Naive B cell (primary cell): Measurements from ENCODE around the gene SH3RF3. TPM values are rescaled to one million over a fixed set of nuclear protein-coding genes. Genes with fewer than 3 reads are reported as not detected.

Experiments
- ATAC-seq, 2 donors: fragments of 150-1000 bp; cut with Tn5 transposase; 2 replicates each; pipeline ENCODE4 v1.10.0; 2021; ENCODE audit warnings: low read depth in 2 of 2, mild to moderate bottlenecking in 2 of 2, moderate library complexity in 2 of 2
- DNase-seq: peaks from one replicate; pipeline ENCODE4 v3.0.0; 2022
- H3K27ac Mint-ChIP-seq, 6 donors: one replicate each; pipeline ENCODE4 v1.8.0; 2020 to 2022; ENCODE audit warnings: mild to moderate bottlenecking in 6 of 6, mixed read lengths in 6 of 6, moderate library complexity in 5 of 6, inconsistent platforms in 2 of 6
- H3K27me3 Mint-ChIP-seq, 3 donors: one replicate each; pipeline ENCODE4 v1.8.0; 2021 to 2022; ENCODE audit warnings: mixed read lengths in 3 of 3, mild to moderate bottlenecking in 1 of 3
- H3K36me3 Mint-ChIP-seq, 2 donors: one replicate each; pipeline ENCODE4 v1.8.0; 2020 to 2022; ENCODE audit warnings: mixed read lengths in 2 of 2, inconsistent platforms in 1 of 2, mild to moderate bottlenecking in 1 of 2
- H3K4me1 Mint-ChIP-seq, 3 donors: one replicate each; pipeline ENCODE4 v1.8.0; 2020 to 2022; ENCODE audit warnings: mixed read lengths in 3 of 3, inconsistent platforms in 1 of 3, mild to moderate bottlenecking in 1 of 3, moderate library complexity in 1 of 3
- H3K4me3 Mint-ChIP-seq, 8 donors: one replicate each; pipeline ENCODE4 v1.8.0; 2020 to 2022; ENCODE audit warnings: mild to moderate bottlenecking in 8 of 8, mixed read lengths in 8 of 8, moderate library complexity in 8 of 8, inconsistent platforms in 2 of 8
- H3K9me3 Mint-ChIP-seq, 7 donors: one replicate each; pipeline ENCODE4 v1.8.0; 2020 to 2022; ENCODE audit warnings: mixed read lengths in 7 of 7, mild to moderate bottlenecking in 5 of 7, inconsistent platforms in 2 of 7, moderate library complexity in 1 of 7
- polyA plus RNA-seq, 6 donors: library from polyadenylated mRNA; unstranded; fragments of 300-500 nt; fragmentation: Illumina TruSeq; gene quantifications; one replicate each; pipeline ENCODE4 v1.2.3, GENCODE V29; 2021; ENCODE audit warnings: low read depth in 6 of 6

SH3RF3 gene
- polyA plus RNA-seq: under 1 TPM in 5 of 6 donors, not detected in 1; 0.05 to 0.76 (median 0.64) TPM

- Mint-ChIP-seq H3K4me1 (peaks cover 6 to 20% (median 18%) of the 10 kb centered on the region in 3 donors), H3K36me3 (no peaks in the 10 kb centered on the region), H3K27me3 (peaks cover 6 to 41% (median 18%) of the 10 kb centered on the region in 3 donors), H3K4me3 (peak within 1 kb of the TSS; percentile 86 to 99 (median 94)), H3K9me3 (no peaks in the 10 kb centered on the region), H3K27ac (peak within 1 kb of the TSS in 2 of 6 donors; percentile 54 to 74)
- DNase-seq (peak; percentile 42), ATAC-seq (peak; percentile 27 to 28)
These were observed at the start of gene SH3RF3 for GRCh38 chr2:109128616-109129355. TSS of gene SH3RF3 (plus strand) at chr2:109129205.

GRCh38 chr2:109079590-109079989 is 49.4 kb upstream of the SH3RF3 start:
- Mint-ChIP-seq H3K36me3 (no peaks in the 10 kb centered on the region), H3K4me3 (no peak overlapping the region), H3K9me3 (peaks cover 0 to 3% (median 0%) of the 10 kb centered on the region in 7 donors), H3K27me3 (peaks cover 0 to 17% (median 7%) of the 10 kb centered on the region in 3 donors), H3K4me1 (no peaks in the 10 kb centered on the region), H3K27ac (peak overlapping the region in 1 of 6 donors; percentile 8)
- ATAC-seq: no peak
- DNase-seq: no peak

- DNase-seq (no peak), ATAC-seq (no peak)
- no peaks in the 10 kb centered on the region for H3K4me1 Mint-ChIP-seq
- H3K9me3 Mint-ChIP-seq: peaks cover 0 to 3% (median 0%) of the 10 kb centered on the region in 7 donors
- H3K27me3 Mint-ChIP-seq: peaks cover 0 to 17% (median 7%) of the 10 kb centered on the region in 3 donors
- H3K27ac Mint-ChIP-seq: no peak overlapping the region
- H3K36me3 Mint-ChIP-seq: no peaks in the 10 kb centered on the region
- no peak overlapping the region for H3K4me3 Mint-ChIP-seq
These were observed 48.9 kb upstream of the SH3RF3 start for GRCh38 chr2:109080109-109080508.

GRCh38 chr2:109080757-109081156 is 48.2 kb upstream of the SH3RF3 start:
- Mint-ChIP-seq H3K4me1 (no peaks in the 10 kb centered on the region), H3K36me3 (no peaks in the 10 kb centered on the region), H3K27me3 (peaks cover 0 to 17% (median 7%) of the 10 kb centered on the region in 3 donors), H3K4me3 (peak overlapping the region in 1 of 8 donors; percentile 45), H3K27ac (no peak overlapping the region), H3K9me3 (peaks cover 0 to 3% (median 0%) of the 10 kb centered on the region in 7 donors)
- ATAC-seq (no peak), DNase-seq (no peak)

- H3K27ac Mint-ChIP-seq: no peak overlapping the region
- DNase-seq (no peak), ATAC-seq (no peak)
- H3K27me3 Mint-ChIP-seq: peaks cover 0 to 17% (median 7%) of the 10 kb centered on the region in 3 donors
- H3K4me1 Mint-ChIP-seq: no peaks in the 10 kb centered on the region
- no peaks in the 10 kb centered on the region for H3K36me3 Mint-ChIP-seq
- H3K9me3 Mint-ChIP-seq: peaks cover 0 to 6% (median 2%) of the 10 kb centered on the region in 7 donors
- H3K4me3 Mint-ChIP-seq: no peak overlapping the region
These were observed 47.6 kb upstream of the SH3RF3 start for GRCh38 chr2:109081374-109081773.

GRCh38 chr2:109083771-109084170 is 45.2 kb upstream of the SH3RF3 start:
- Mint-ChIP-seq H3K27ac (no peak overlapping the region), H3K36me3 (peaks cover 0 to 3% of the 10 kb centered on the region in 2 donors), H3K4me3 (no peak overlapping the region), H3K9me3 (peaks cover 0 to 6% (median 2%) of the 10 kb centered on the region in 7 donors), H3K27me3 (peaks cover 7 to 26% (median 11%) of the 10 kb centered on the region in 3 donors), H3K4me1 (no peaks in the 10 kb centered on the region)
- DNase-seq (no peak), ATAC-seq (no peak)

GRCh38 chr2:109084341-109084740 is 44.7 kb upstream of the SH3RF3 start:
- no peaks in the 10 kb centered on the region for H3K4me1 Mint-ChIP-seq
- DNase-seq: no peak
- peak overlapping the region in 1 of 8 donors; percentile 42 for H3K4me3 Mint-ChIP-seq
- H3K27me3 Mint-ChIP-seq: peaks cover 7 to 26% (median 11%) of the 10 kb centered on the region in 3 donors
- peaks cover 0 to 6% (median 4%) of the 10 kb centered on the region in 7 donors for H3K9me3 Mint-ChIP-seq
- no peak overlapping the region for H3K27ac Mint-ChIP-seq
- peaks cover 0 to 7% of the 10 kb centered on the region in 2 donors for H3K36me3 Mint-ChIP-seq
- ATAC-seq: no peak

- DNase-seq (no peak), ATAC-seq (no peak)
- peaks cover 0 to 8% (median 5%) of the 10 kb centered on the region in 7 donors for H3K9me3 Mint-ChIP-seq
- H3K4me3 Mint-ChIP-seq: no peak overlapping the region
- peaks cover 0 to 7% of the 10 kb centered on the region in 2 donors for H3K36me3 Mint-ChIP-seq
- H3K27ac Mint-ChIP-seq: no peak overlapping the region
- H3K4me1 Mint-ChIP-seq: no peaks in the 10 kb centered on the region
- peaks cover 7 to 17% (median 14%) of the 10 kb centered on the region in 3 donors for H3K27me3 Mint-ChIP-seq
These were observed 42.9 kb upstream of the SH3RF3 start for GRCh38 chr2:109085912-109086742.

- H3K4me1 Mint-ChIP-seq: no peaks in the 10 kb centered on the region
- peaks cover 0 to 7% of the 10 kb centered on the region in 2 donors for H3K36me3 Mint-ChIP-seq
- peaks cover 0 to 8% (median 5%) of the 10 kb centered on the region in 7 donors for H3K9me3 Mint-ChIP-seq
- DNase-seq: no peak
- no peak for ATAC-seq
- no peak overlapping the region for H3K27ac Mint-ChIP-seq
- no peak overlapping the region for H3K4me3 Mint-ChIP-seq
- H3K27me3 Mint-ChIP-seq: peaks cover 7 to 21% (median 19%) of the 10 kb centered on the region in 3 donors
These were observed 42.3 kb upstream of the SH3RF3 start for GRCh38 chr2:109086743-109087020.

- peaks cover 0 to 8% (median 5%) of the 10 kb centered on the region in 7 donors for H3K9me3 Mint-ChIP-seq
- ATAC-seq: no peak
- H3K27ac Mint-ChIP-seq: peak overlapping the region in 1 of 6 donors; percentile 79
- no peak overlapping the region for H3K4me3 Mint-ChIP-seq
- peaks cover 0 to 7% of the 10 kb centered on the region in 2 donors for H3K36me3 Mint-ChIP-seq
- no peaks in the 10 kb centered on the region for H3K4me1 Mint-ChIP-seq
- H3K27me3 Mint-ChIP-seq: peaks cover 7 to 25% (median 23%) of the 10 kb centered on the region in 3 donors
- no peak for DNase-seq
These were observed 41.8 kb upstream of the SH3RF3 start for GRCh38 chr2:109087055-109087663.

GRCh38 chr2:109089602-109090300 is 39.3 kb upstream of the SH3RF3 start:
- H3K27ac Mint-ChIP-seq: no peak overlapping the region
- peaks cover 0 to 7% of the 10 kb centered on the region in 2 donors for H3K36me3 Mint-ChIP-seq
- no peak for ATAC-seq
- no peaks in the 10 kb centered on the region for H3K4me1 Mint-ChIP-seq
- no peak overlapping the region for H3K4me3 Mint-ChIP-seq
- DNase-seq: no peak
- peaks cover 4 to 28% (median 16%) of the 10 kb centered on the region in 7 donors for H3K9me3 Mint-ChIP-seq
- H3K27me3 Mint-ChIP-seq: peaks cover 13 to 16% (median 16%) of the 10 kb centered on the region in 3 donors

- Mint-ChIP-seq H3K4me1 (no peaks in the 10 kb centered on the region), H3K27me3 (peaks cover 13 to 16% (median 16%) of the 10 kb centered on the region in 3 donors), H3K36me3 (peaks cover 0 to 7% of the 10 kb centered on the region in 2 donors), H3K27ac (no peak overlapping the region), H3K9me3 (peaks cover 4 to 25% (median 16%) of the 10 kb centered on the region in 7 donors), H3K4me3 (no peak overlapping the region)
- no peak for DNase-seq
- ATAC-seq: no peak
These were observed 37.5 kb upstream of the SH3RF3 start for GRCh38 chr2:109091526-109091925.

- ATAC-seq (no peak), DNase-seq (no peak)
- H3K9me3 Mint-ChIP-seq: peaks cover 0 to 32% (median 16%) of the 10 kb centered on the region in 7 donors
- H3K36me3 Mint-ChIP-seq: peaks cover 0 to under 1% of the 10 kb centered on the region in 2 donors
- no peak overlapping the region for H3K4me3 Mint-ChIP-seq
- peaks cover 17 to 21% (median 21%) of the 10 kb centered on the region in 3 donors for H3K27me3 Mint-ChIP-seq
- no peaks in the 10 kb centered on the region for H3K4me1 Mint-ChIP-seq
- no peak overlapping the region for H3K27ac Mint-ChIP-seq
These were observed 34.9 kb upstream of the SH3RF3 start for GRCh38 chr2:109094144-109094543.
